Adrenal gland (tissue), 5 donors: ENCODE data around the gene TNFRSF18.

ENCODE experiments used
- POLR2A ChIP-seq, 2 donors: fragments of 450-650 bp; IDR thresholded peaks; one replicate each; pipeline ENCODE4 v1.6.1; 2017; ENCODE audit warnings: antibody characterized with exemption in 2 of 2, mild to moderate bottlenecking in 2 of 2, moderate library complexity in 1 of 2
- TF ChIP-seq, protein P1 (sequence below), 6 experiments: fragments of 450-650 bp in 4 of 6; fragments of 200-600 bp in 2 of 6; sonication (generic) in 1 of 6; IDR thresholded peaks; 1 replicate in 5 of 6; 2 replicates in 1 of 6; pipeline versions ENCODE4 v1.5.1 to v1.8.0; 2016 to 2021; ENCODE audit warnings: antibody characterized with exemption in 6 of 6, mild to moderate bottlenecking in 2 of 6, moderate library complexity in 1 of 6
- donor health status: DM: no; HTN: no; CAD: no.

DNA sequence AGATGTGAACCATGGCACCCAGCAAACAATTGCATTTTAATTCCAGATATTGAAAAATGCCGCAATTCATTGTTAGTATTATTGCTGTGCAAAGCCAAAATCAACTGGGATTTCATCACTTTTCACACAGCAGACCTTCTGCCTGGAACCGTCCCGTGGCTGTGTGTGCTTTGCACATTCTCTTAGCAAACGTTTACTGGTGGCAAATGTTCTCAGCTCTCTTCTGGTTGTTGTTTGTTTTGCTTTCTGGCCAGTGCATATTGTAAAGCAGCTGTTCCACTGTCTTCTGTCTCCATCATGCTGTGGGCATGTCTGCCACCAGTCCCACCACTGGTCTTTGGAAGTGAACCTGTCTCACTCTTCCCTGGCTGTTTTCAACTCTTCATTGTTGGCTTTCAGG lies 52.5 kb downstream of the TNFRSF18 start:
- TF ChIP-seq, protein P1, sequence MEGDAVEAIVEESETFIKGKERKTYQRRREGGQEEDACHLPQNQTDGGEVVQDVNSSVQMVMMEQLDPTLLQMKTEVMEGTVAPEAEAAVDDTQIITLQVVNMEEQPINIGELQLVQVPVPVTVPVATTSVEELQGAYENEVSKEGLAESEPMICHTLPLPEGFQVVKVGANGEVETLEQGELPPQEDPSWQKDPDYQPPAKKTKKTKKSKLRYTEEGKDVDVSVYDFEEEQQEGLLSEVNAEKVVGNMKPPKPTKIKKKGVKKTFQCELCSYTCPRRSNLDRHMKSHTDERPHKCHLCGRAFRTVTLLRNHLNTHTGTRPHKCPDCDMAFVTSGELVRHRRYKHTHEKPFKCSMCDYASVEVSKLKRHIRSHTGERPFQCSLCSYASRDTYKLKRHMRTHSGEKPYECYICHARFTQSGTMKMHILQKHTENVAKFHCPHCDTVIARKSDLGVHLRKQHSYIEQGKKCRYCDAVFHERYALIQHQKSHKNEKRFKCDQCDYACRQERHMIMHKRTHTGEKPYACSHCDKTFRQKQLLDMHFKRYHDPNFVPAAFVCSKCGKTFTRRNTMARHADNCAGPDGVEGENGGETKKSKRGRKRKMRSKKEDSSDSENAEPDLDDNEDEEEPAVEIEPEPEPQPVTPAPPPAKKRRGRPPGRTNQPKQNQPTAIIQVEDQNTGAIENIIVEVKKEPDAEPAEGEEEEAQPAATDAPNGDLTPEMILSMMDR (IDR thresholded peaks at IDR 0.05), result no peak
- no peak for TF ChIP-seq POLR2A (IDR thresholded peaks at IDR 0.05)
